Brain microvascular endothelial cell (primary cell): ENCODE measurements around the gene SLC52A3.
"Not testable (repeated sequence)": the region's sequence is repeated elsewhere in the genome, so short reads cannot be mapped to it uniquely, and the experiment has no call there.

Source experiments
- DNase-seq: peaks from one replicate; pipeline ENCODE4 v3.0.0-alpha.2; 2020
- H3K27ac ChIP-seq: fragments of 250-450 bp; sonication (Bioruptor Pico); 2 replicates; pipeline ENCODE4 v1.5.1; 2020; ENCODE audit warnings: mild to moderate bottlenecking, moderate library complexity
- H3K27me3 ChIP-seq: fragments of 250-450 bp; sonication (Bioruptor Pico); replicated peaks from 2 replicates; pipeline ENCODE4 v1.5.1; 2020; ENCODE audit warnings: mild to moderate bottlenecking
- H3K36me3 ChIP-seq: fragments of 250-450 bp; sonication (Bioruptor Pico); replicated peaks from 2 replicates; pipeline ENCODE4 v1.5.1; 2020; ENCODE audit warnings: mild to moderate bottlenecking
- H3K4me3 ChIP-seq: 2 replicates; pipeline ENCODE4 v1.5.1; 2011; ENCODE audit warnings: low read depth, mild to moderate bottlenecking, control low read depth, low read length, moderate library complexity
- CTCF ChIP-seq: IDR thresholded peaks from 2 replicates; pipeline ENCODE4 v1.5.1; 2011; ENCODE audit warnings: low read depth, mild to moderate bottlenecking, moderate library complexity, low read length, control low read depth, inconsistent platforms; ENCODE audit errors: missing control alignments
- in situ Hi-C: cut with HindIII; loops from 2 replicates; pipeline ENCODE4 v1.10.0; 2017; ENCODE audit warnings: low sequenced_read_pairs, low pct_ligation_motif_present

SLC52A3 gene

GRCh38 chr20:768426-768978 is at the start of gene SLC52A3:
Gene SLC52A3, minus strand, starts transcription at chr20:768500. Its CDS starts 2,726 bp downstream, at chr20:765774.
- Histone ChIP-seq H3K27ac (no peak within 1 kb of the TSS), H3K4me3 (no peak within 1 kb of the TSS), H3K36me3 (no peaks in the 10 kb centered on the region), H3K27me3 (no peaks in the 10 kb centered on the region)
- in situ Hi-C loops: no loop called here
- no peak for DNase-seq
- TF ChIP-seq CTCF: no peak

- in situ Hi-C loops: no loop called here
- DNase-seq: peak; percentile 29
Observed at GRCh38 chr20:815914-816606, 47.8 kb upstream of the SLC52A3 start.

GRCh38 chr20:815226-815625 is 46.9 kb upstream of the SLC52A3 start:
- DNase-seq: no peak
- H3K36me3 ChIP-seq: no peaks in the 10 kb centered on the region
- H3K27ac ChIP-seq: no peak overlapping the region
- in situ Hi-C loops: no loop called here
- H3K4me3 ChIP-seq: no peak overlapping the region
- no peak for TF ChIP-seq CTCF
- no peaks in the 10 kb centered on the region for H3K27me3 ChIP-seq

More at GRCh38 chr20:815914-816606, 47.8 kb upstream of the SLC52A3 start:
- peak; percentile 99 for TF ChIP-seq CTCF
- no peaks in the 10 kb centered on the region for H3K27me3 ChIP-seq
- H3K4me3 ChIP-seq: no peak overlapping the region
- H3K27ac ChIP-seq: no peak overlapping the region
- no peaks in the 10 kb centered on the region for H3K36me3 ChIP-seq

GRCh38 chr20:813390-813789 is 45.1 kb upstream of the SLC52A3 start:
- in situ Hi-C loops: no loop called here
- no peaks in the 10 kb centered on the region for H3K27me3 ChIP-seq
- no peaks in the 10 kb centered on the region for H3K36me3 ChIP-seq
- H3K4me3 ChIP-seq: no peak overlapping the region
- no peak for DNase-seq
- TF ChIP-seq CTCF: no peak
- H3K27ac ChIP-seq: no peak overlapping the region

- DNase-seq, in situ Hi-C loops, H3K27ac ChIP-seq, H3K4me3 ChIP-seq, H3K36me3 ChIP-seq, H3K27me3 ChIP-seq: not testable (repeated sequence)
Observed at GRCh38 chr20:812435-812814, 44.1 kb upstream of the SLC52A3 start.

- H3K36me3 ChIP-seq, H3K27me3 ChIP-seq, H3K4me3 ChIP-seq, H3K27ac ChIP-seq, DNase-seq, in situ Hi-C loops: not testable (repeated sequence)
Observed at GRCh38 chr20:811776-812434, 43.6 kb upstream of the SLC52A3 start.

- no peak for TF ChIP-seq CTCF
- Histone ChIP-seq H3K27ac (no peak overlapping the region), H3K4me3 (no peak overlapping the region), H3K36me3 (no peaks in the 10 kb centered on the region), H3K27me3 (no peaks in the 10 kb centered on the region)
- in situ Hi-C loops: no loop called here
- no peak for DNase-seq
Observed at GRCh38 chr20:805713-806112, 37.4 kb upstream of the SLC52A3 start.
